Gastroesophageal sphincter (tissue), 3 donors: Measurements from ENCODE around the gene ARID1B.

ENCODE experiments used
- EP300 ChIP-seq: sonication (generic); formaldehyde crosslinking; IDR thresholded peaks from one replicate; pipeline ENCODE4 v1.6.1; 2017; ENCODE audit warnings: antibody characterized with exemption, mild to moderate bottlenecking
- TF ChIP-seq, protein P1 (sequence below), 4 experiments: fragments of 200-600 bp in 2 of 4; fragments of 450-650 bp in 2 of 4; sonication (generic) in 1 of 4; IDR thresholded peaks; one replicate each; pipeline ENCODE4 v1.5.1; 2017 to 2019; ENCODE audit warnings: antibody characterized with exemption in 4 of 4, mild to moderate bottlenecking in 2 of 4, moderate library complexity in 2 of 4

- TF ChIP-seq, protein P1, sequence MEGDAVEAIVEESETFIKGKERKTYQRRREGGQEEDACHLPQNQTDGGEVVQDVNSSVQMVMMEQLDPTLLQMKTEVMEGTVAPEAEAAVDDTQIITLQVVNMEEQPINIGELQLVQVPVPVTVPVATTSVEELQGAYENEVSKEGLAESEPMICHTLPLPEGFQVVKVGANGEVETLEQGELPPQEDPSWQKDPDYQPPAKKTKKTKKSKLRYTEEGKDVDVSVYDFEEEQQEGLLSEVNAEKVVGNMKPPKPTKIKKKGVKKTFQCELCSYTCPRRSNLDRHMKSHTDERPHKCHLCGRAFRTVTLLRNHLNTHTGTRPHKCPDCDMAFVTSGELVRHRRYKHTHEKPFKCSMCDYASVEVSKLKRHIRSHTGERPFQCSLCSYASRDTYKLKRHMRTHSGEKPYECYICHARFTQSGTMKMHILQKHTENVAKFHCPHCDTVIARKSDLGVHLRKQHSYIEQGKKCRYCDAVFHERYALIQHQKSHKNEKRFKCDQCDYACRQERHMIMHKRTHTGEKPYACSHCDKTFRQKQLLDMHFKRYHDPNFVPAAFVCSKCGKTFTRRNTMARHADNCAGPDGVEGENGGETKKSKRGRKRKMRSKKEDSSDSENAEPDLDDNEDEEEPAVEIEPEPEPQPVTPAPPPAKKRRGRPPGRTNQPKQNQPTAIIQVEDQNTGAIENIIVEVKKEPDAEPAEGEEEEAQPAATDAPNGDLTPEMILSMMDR (IDR thresholded peaks at IDR 0.05) = no peak
- no peak for TF ChIP-seq EP300
Measured at GRCh38 chr6:156950084-156950483, 172.9 kb downstream of the ARID1B start.
